ENCODE results near the gene WNT3. TPM values are rescaled to one million over a fixed set of nuclear protein-coding genes. Genes with fewer than 3 reads are reported as not detected.

Gene WNT3
- total and polyA plus RNA-seq, 10 of the 15 experiments (the other 5 are each of a cell fraction or from before 2014, with no cell fraction given), result 0.01 to 0.03 TPM; not detected in 8

DNA sequence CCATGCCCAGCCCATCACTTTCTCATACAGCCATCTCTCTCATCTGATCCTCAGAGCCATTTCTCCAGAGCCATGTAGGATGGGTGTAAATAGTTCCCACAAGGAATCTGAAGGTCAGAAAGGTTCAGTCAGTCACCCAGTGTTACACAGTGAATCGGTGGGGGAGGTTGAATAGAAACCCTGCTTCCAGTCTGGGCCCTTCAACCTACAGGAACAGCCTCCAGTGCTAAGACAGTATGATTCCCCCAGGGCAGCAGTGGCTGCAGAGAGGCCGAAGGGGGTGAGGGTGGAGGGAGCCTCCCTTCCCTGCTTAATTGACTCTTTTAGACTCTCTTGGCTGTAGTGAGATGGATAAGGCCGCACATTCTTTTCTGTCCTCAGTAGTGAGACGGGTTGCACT is 36.5 kb upstream of the WNT3 start:
- no peak for DNase-seq (ENCODE audit: low read depth, low spot score)
- FAIRE-seq, result no peak
- no peak overlapping the region for H3K4me3 ChIP-seq
- ChIA-PET CTCF (no interaction called here), RAD21 (ENCODE audit: unreplicated experiment) (no interaction called here), SMC1A (ENCODE audit: uncharacterized antibody, unreplicated experiment) (no interaction called here), POLR2A (no interaction called here)
- no peak for ATAC-seq
- H4K20me1 ChIP-seq (ENCODE audit: control insufficient read depth, insufficient read depth), result no peaks in the 10 kb centered on the region
- no peaks in the 10 kb centered on the region for H3K36me3 ChIP-seq (ENCODE audit: control insufficient read depth in 2 of 2, insufficient read depth in 2 of 2, low read length in 1 of 2)
- no peak overlapping the region for H3K9ac ChIP-seq (ENCODE audit: control insufficient read depth, insufficient read depth, low read length)
- 20% methylated on average over 4 of the region's 4 CpGs for WGBS (ENCODE audit: insufficient coverage, insufficient replicate concordance, low lambda C conversion rate, missing lambda C conversion rate)
- no peak overlapping the region for H3K4me2 ChIP-seq (ENCODE audit: control insufficient read depth, insufficient read depth)
- no peaks in the 10 kb centered on the region for H3K9me3 ChIP-seq (replicated peaks; ENCODE audit: control insufficient read depth, insufficient read depth, low read length)
- H3K79me2 ChIP-seq (ENCODE audit: control insufficient read depth, insufficient read depth, low read length), result no peaks in the 10 kb centered on the region
- no TSS peak for BruUV-seq (replicated peaks)
- peaks cover 13 to 14% of the 10 kb centered on the region in 2 experiments for H3K27me3 ChIP-seq (replicated peaks in 1 of 2; ENCODE audit: control insufficient read depth in 2 of 2, insufficient read depth in 2 of 2, low read length in 1 of 2)
- no peaks in the 10 kb centered on the region for H3K4me1 ChIP-seq (ENCODE audit: control insufficient read depth, insufficient read depth, low read length)
- intact Hi-C loops (cut with micrococcal nuclease; ENCODE audit: unreplicated experiment) (no loop called here), in situ Hi-C loops (cut with MboI) (loop anchor here (10.0 kb wide), 1 partner anchor 60 kb away; no protein-coding TSS in a partner anchor)
- no peak overlapping the region for H2AFZ ChIP-seq (ENCODE audit: control insufficient read depth, low read depth, low read length)
- H3K27ac ChIP-seq (ENCODE audit: control insufficient read depth, insufficient read depth), result no peak overlapping the region
- no peak for TF ChIP-seq EED (IDR thresholded peaks at IDR 0.05; ENCODE audit: low read depth)
- TF ChIP-seq, protein P1, sequence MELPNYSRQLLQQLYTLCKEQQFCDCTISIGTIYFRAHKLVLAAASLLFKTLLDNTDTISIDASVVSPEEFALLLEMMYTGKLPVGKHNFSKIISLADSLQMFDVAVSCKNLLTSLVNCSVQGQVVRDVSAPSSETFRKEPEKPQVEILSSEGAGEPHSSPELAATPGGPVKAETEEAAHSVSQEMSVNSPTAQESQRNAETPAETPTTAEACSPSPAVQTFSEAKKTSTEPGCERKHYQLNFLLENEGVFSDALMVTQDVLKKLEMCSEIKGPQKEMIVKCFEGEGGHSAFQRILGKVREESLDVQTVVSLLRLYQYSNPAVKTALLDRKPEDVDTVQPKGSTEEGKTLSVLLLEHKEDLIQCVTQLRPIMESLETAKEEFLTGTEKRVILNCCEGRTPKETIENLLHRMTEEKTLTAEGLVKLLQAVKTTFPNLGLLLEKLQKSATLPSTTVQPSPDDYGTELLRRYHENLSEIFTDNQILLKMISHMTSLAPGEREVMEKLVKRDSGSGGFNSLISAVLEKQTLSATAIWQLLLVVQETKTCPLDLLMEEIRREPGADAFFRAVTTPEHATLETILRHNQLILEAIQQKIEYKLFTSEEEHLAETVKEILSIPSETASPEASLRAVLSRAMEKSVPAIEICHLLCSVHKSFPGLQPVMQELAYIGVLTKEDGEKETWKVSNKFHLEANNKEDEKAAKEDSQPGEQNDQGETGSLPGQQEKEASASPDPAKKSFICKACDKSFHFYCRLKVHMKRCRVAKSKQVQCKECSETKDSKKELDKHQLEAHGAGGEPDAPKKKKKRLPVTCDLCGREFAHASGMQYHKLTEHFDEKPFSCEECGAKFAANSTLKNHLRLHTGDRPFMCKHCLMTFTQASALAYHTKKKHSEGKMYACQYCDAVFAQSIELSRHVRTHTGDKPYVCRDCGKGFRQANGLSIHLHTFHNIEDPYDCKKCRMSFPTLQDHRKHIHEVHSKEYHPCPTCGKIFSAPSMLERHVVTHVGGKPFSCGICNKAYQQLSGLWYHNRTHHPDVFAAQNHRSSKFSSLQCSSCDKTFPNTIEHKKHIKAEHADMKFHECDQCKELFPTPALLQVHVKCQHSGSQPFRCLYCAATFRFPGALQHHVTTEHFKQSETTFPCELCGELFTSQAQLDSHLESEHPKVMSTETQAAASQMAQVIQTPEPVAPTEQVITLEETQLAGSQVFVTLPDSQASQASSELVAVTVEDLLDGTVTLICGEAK (IDR thresholded peaks at IDR 0.05; ENCODE audit: borderline replicate concordance), result no peak
- TF ChIP-seq IKZF1 (conservative IDR thresholded peaks at IDR 0.05), result no peak
- no peak for TF ChIP-seq NR2F1 (conservative IDR thresholded peaks at IDR 0.05)
- no peak for TF ChIP-seq LARP7 (IDR thresholded peaks at IDR 0.05)
- no peak for TF ChIP-seq KLF5 (IDR thresholded peaks at IDR 0.05; ENCODE audit: partially characterized antibody)
- TF ChIP-seq CBX5 (IDR thresholded peaks at IDR 0.05; ENCODE audit: low read depth), result no peak
- no peak for TF ChIP-seq CBFB (IDR thresholded peaks at IDR 0.05; ENCODE audit: low read depth)
- TF ChIP-seq MTA3 (IDR thresholded peaks at IDR 0.05; ENCODE audit: borderline replicate concordance, low read length), result no peak
- TF ChIP-seq CHD1 (IDR thresholded peaks at IDR 0.05; ENCODE audit: low read depth, low read length), result no peak
- no peak for TF ChIP-seq HDGF (IDR thresholded peaks at IDR 0.05)
- TF ChIP-seq STAT3 (IDR thresholded peaks at IDR 0.05; ENCODE audit: low read depth, low read length), result no peak
- no peak for TF ChIP-seq ZZZ3 (IDR thresholded peaks at IDR 0.05; ENCODE audit: control insufficient read depth, insufficient read length, low read depth)
- TF ChIP-seq ZNF24 (IDR thresholded peaks at IDR 0.05), result no peak
- TF ChIP-seq HDAC6 (IDR thresholded peaks at IDR 0.05; ENCODE audit: unreplicated experiment), result no peak
- TF ChIP-seq, protein P2, sequence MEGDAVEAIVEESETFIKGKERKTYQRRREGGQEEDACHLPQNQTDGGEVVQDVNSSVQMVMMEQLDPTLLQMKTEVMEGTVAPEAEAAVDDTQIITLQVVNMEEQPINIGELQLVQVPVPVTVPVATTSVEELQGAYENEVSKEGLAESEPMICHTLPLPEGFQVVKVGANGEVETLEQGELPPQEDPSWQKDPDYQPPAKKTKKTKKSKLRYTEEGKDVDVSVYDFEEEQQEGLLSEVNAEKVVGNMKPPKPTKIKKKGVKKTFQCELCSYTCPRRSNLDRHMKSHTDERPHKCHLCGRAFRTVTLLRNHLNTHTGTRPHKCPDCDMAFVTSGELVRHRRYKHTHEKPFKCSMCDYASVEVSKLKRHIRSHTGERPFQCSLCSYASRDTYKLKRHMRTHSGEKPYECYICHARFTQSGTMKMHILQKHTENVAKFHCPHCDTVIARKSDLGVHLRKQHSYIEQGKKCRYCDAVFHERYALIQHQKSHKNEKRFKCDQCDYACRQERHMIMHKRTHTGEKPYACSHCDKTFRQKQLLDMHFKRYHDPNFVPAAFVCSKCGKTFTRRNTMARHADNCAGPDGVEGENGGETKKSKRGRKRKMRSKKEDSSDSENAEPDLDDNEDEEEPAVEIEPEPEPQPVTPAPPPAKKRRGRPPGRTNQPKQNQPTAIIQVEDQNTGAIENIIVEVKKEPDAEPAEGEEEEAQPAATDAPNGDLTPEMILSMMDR (IDR thresholded peaks at IDR 0.05 in 2 of 3, conservative IDR thresholded peaks at IDR 0.05 in 1 of 3; ENCODE audit: control insufficient read depth in 2 of 3, extremely low read depth in 1 of 3, insufficient read depth in 1 of 3, low read depth in 3 of 3, low read length in 3 of 3), result no peak

All from GM12878 (cell line).